MCF 10A (cell line): ENCODE results near the gene KRT77. TPM values are rescaled to one million over a fixed set of nuclear protein-coding genes. Genes with fewer than 3 reads are reported as not detected.

Source experiments
- BruUV-seq: library from RNA; stranded (reverse); fragments of 400-500 nt; replicated peaks from 2 replicates; lab custom pipeline; 2021; lab: Mats Ljungman, UMichigan
- CTCF ChIA-PET: fragments of 300-600 bp; sonication (Branson Sonifier 250); formaldehyde crosslinking; extraction: SDS; loops from one replicate; lab custom pipeline; 2021; ENCODE audit warnings: antibody characterized with exemption, inconsistent platforms; lab: Yijun Ruan, JAX
- POLR2A ChIA-PET: fragments of 300-600, 350-650 bp; sonication (Branson Sonifier 250); formaldehyde crosslinking; extraction: SDS; loops from one replicate; lab custom pipeline; 2020; ENCODE audit warnings: antibody characterized with exemption, inconsistent platforms; lab: Yijun Ruan, JAX
- DNase-seq: peaks from one replicate; pipeline ENCODE4 v3.0.0-alpha.2; 2018; ENCODE audit not compliant: unreplicated experiment
- H3K27ac Mint-ChIP-seq: one replicate; pipeline ENCODE4 v1.8.0; 2022; ENCODE audit warnings: mild to moderate bottlenecking, low read depth, mixed read lengths; ENCODE audit not compliant: unreplicated experiment
- H3K27me3 Mint-ChIP-seq: one replicate; pipeline ENCODE4 v1.8.0; 2022; ENCODE audit warnings: mixed read lengths; ENCODE audit not compliant: insufficient read depth, unreplicated experiment
- H3K36me3 Mint-ChIP-seq: one replicate; pipeline ENCODE4 v1.8.0; 2022; ENCODE audit warnings: mild to moderate bottlenecking, moderate library complexity, mixed read lengths; ENCODE audit not compliant: insufficient read depth, unreplicated experiment
- H3K4me1 Mint-ChIP-seq: one replicate; pipeline ENCODE4 v1.8.0; 2022; ENCODE audit warnings: mixed read lengths; ENCODE audit not compliant: insufficient read depth, unreplicated experiment
- H3K4me3 Mint-ChIP-seq: one replicate; pipeline ENCODE4 v1.8.0; 2022; ENCODE audit warnings: mild to moderate bottlenecking, moderate library complexity, mixed read lengths; ENCODE audit not compliant: unreplicated experiment
- H3K9me3 Mint-ChIP-seq: one replicate; pipeline ENCODE4 v1.8.0; 2022; ENCODE audit warnings: mixed read lengths; ENCODE audit not compliant: unreplicated experiment
- CTCF ChIP-seq: fragments of 200-600 bp; IDR thresholded peaks from one replicate; pipeline ENCODE4 v1.8.0; 2022; ENCODE audit warnings: antibody characterized with exemption, mild to moderate bottlenecking; ENCODE audit not compliant: unreplicated experiment
- intact Hi-C: fragments of 100-400 bp; cut with micrococcal nuclease; formaldehyde crosslinking; loops from 2 replicates; pipeline ENCODE4 v1.14.1; 2022
- total RNA-seq: library from RNA; stranded (reverse); gene quantifications from 2 replicates; pipeline ENCODE4 v1.2.3, GENCODE V29; 2022

Gene KRT77
- total RNA-seq, 1 experiment from 2014 or later = not detected

- ChIA-PET POLR2A (no interaction called here), CTCF (no interaction called here)
- Mint-ChIP-seq H3K4me1 (no peaks in the 10 kb centered on the region), H3K36me3 (no peaks in the 10 kb centered on the region), H3K4me3 (no peak overlapping the region), H3K9me3 (no peaks in the 10 kb centered on the region), H3K27ac (no peak overlapping the region), H3K27me3 (peaks cover 76% of the 10 kb centered on the region)
- DNase-seq = no peak
- no TSS peak for BruUV-seq
- TF ChIP-seq CTCF = no peak
- intact Hi-C loops = no loop called here
Observed at GRCh38 chr12:52729147-52729546, 25.8 kb upstream of the KRT77 start.

- Mint-ChIP-seq H3K9me3 (no peaks in the 10 kb centered on the region), H3K27me3 (peaks cover 72% of the 10 kb centered on the region), H3K4me3 (no peak overlapping the region), H3K36me3 (no peaks in the 10 kb centered on the region), H3K27ac (no peak overlapping the region), H3K4me1 (no peaks in the 10 kb centered on the region)
- BruUV-seq = no TSS peak
- CTCF ChIA-PET = no interaction called here
- TF ChIP-seq CTCF = no peak
- DNase-seq = no peak
- POLR2A ChIA-PET = no interaction called here
- intact Hi-C loops = no loop called here
Observed at GRCh38 chr12:52728374-52728773, 25.1 kb upstream of the KRT77 start.

- H3K4me3 Mint-ChIP-seq = no peak overlapping the region
- H3K27me3 Mint-ChIP-seq = peaks cover 76% of the 10 kb centered on the region
Observed at GRCh38 chr12:52727037-52727436, 23.7 kb upstream of the KRT77 start.

GRCh38 chr12:52726451-52726850, 23.1 kb upstream of the KRT77 start:
- CTCF ChIA-PET = no interaction called here
- no peaks in the 10 kb centered on the region for H3K4me1 Mint-ChIP-seq
- BruUV-seq = no TSS peak
- POLR2A ChIA-PET = no interaction called here
- intact Hi-C loops = no loop called here
- no peaks in the 10 kb centered on the region for H3K9me3 Mint-ChIP-seq
- no peak for TF ChIP-seq CTCF
- DNase-seq = no peak
- H3K4me3 Mint-ChIP-seq = no peak overlapping the region
- no peak overlapping the region for H3K27ac Mint-ChIP-seq
- peaks cover 75% of the 10 kb centered on the region for H3K27me3 Mint-ChIP-seq
- no peaks in the 10 kb centered on the region for H3K36me3 Mint-ChIP-seq

More at GRCh38 chr12:52727037-52727436, 23.7 kb upstream of the KRT77 start:
- Mint-ChIP-seq H3K36me3 (no peaks in the 10 kb centered on the region), H3K4me1 (no peaks in the 10 kb centered on the region), H3K9me3 (no peaks in the 10 kb centered on the region), H3K27ac (no peak overlapping the region)
- no peak for DNase-seq
- ChIA-PET CTCF (interaction anchor here (0.5 kb wide), 1 partner anchor 570 kb away, joined by 3 read pairs; no protein-coding TSS in a partner anchor), POLR2A (no interaction called here)
- no TSS peak for BruUV-seq
- intact Hi-C loops = no loop called here
- TF ChIP-seq CTCF = no peak
